GM21529 (cell line): Measurements from ENCODE around the gene NKRF.
"Not testable (repeated sequence)": the region's sequence is repeated elsewhere in the genome, so short reads cannot be mapped to it uniquely, and the experiment has no call there.

Experiments
- ATAC-seq: cut with Tn5 transposase; IDR thresholded peaks from one replicate; pipeline ENCODE4 v1.9.1; 2021; ENCODE audit not compliant: unreplicated experiment

Gene NKRF

DNA sequence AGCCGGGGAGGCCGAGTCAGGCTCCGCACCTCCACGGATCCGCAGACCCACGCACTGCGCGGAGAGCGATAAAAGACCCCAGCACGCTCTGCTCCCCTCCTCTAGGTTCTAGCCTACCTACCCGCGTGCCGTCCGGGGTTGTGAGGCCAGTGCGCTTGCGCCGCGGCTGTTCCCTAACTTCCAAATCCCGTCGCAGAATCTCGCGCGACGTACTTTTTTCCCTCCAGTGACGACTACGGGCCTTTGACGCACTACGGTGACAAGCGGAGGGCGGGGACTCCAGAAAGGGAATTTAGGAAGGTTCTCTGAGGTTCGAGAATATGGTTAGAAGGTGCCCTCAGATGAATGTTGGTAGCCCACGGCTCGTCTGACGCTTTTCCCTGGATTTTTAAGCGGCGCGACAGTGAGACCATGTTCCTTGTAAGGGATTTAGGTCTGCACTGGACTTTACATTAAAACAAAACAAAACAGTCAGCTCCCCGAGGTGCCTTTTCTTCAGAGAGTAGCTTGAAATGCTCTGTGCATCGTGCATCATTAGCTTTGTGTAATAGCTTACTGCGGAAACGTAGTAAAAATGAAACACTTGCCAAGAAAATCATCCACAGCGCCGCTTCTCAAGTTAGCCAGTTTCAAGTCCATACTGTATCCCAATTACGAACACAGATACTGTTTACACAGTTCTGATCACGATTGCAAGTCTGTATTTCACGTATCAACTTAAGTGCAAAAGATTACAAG is at the start of gene NKRF:
Gene NKRF (minus strand): TSS at position 145 of the 738 bp plus-strand sequence.
- peak; percentile 75 for ATAC-seq

- peak; percentile 52 for ATAC-seq
These were observed 48.9 kb upstream of the NKRF start for GRCh38 chrX:119655125-119655524.

GRCh38 chrX:119654112-119654531 is 47.9 kb upstream of the NKRF start:
- ATAC-seq = no peak

GRCh38 chrX:119648421-119648775 is 42.2 kb upstream of the NKRF start:
- peak; percentile 3 for ATAC-seq

- ATAC-seq = peak; percentile 95
These were observed 41.6 kb upstream of the NKRF start for GRCh38 chrX:119647552-119648420.

DNA sequence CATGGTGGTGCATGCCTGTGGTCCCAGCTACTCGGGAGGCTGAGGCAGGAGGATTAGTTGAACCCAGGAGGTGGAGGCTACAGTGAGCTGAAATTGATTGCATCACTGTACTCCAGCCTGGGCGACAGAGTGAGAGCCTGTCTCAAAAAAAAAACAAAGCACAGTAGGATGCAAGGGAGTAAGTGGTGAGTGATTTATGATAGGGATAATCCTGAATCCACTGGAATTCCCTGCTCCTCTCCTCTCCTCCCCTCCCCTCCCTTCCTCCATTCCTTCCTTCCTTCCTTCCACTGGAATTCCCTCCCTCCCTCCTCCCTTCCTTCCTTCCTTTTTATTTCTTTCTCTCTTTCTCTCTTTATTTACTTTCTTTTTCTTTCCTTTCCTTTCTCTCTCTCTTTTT is 40.9 kb upstream of the NKRF start:
- ATAC-seq = no peak

- no peak for ATAC-seq
These were observed 40.3 kb upstream of the NKRF start for GRCh38 chrX:119646515-119646914.

DNA sequence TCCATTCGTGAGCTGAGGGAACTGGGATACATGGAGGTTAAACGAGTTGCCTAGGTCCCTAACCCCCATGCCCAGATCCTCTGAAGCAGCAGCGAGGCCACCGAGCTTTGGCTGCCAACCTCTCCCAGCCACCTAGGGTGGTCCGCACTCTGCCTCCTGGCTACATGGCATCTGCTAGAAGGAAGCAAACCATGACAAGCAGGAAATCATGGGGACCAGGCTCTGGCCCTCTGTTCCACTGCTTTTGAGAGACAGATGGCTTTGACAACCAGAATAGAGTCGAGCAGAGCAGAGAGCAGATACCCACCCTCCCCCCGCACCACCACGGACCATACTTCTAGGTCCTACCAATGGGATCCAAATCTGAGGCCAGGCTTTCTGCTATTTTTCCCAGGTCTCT is 37.5 kb upstream of the NKRF start:
- no peak for ATAC-seq

- no peak for ATAC-seq
These were observed 34.5 kb upstream of the NKRF start for GRCh38 chrX:119640731-119641170.

- peak; percentile 65 for ATAC-seq
These were observed 32.7 kb upstream of the NKRF start for GRCh38 chrX:119638725-119639471.

DNA sequence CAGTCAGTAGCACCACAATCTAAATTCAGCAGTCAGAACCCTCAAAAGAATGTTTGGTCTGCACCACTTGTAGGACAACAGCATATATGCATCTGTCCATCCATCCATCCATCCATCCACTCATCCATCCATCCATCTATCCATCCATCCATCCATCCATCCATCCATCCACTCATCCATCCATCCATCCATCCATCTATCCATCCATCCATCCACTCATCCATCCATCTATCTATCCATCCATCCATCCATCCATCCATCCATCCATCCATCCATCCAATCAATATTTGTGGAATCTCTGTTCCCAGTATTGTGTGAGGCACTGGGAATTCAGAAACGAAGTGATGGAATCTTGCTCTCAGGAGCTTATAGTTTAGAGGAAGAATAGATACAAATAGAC is 31.2 kb upstream of the NKRF start:
- not testable (repeated sequence) for ATAC-seq

- peak; percentile 47 for ATAC-seq
These were observed 30.2 kb upstream of the NKRF start for GRCh38 chrX:119636419-119636818.

DNA sequence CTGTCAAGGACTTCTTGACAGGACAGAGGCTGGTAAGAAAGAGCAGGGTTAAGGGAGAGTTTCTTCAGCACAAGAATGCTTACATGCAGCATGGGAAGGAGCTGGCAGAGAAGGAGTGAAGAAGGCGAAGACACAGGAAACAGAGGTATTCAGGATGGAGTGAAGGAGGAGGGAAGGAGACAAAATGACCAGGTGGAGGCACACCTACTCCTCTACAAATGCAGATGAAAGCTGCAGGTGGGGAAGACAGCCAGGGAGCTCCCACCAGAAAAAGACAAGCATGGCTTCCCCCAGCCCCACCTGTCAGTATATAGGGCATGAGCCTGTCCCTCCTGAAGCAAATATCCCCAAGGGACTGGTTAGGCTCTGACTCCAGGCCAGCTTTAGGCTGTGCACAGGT is 29.6 kb upstream of the NKRF start:
- ATAC-seq = peak; percentile 6

- no peak for ATAC-seq
These were observed 29.0 kb upstream of the NKRF start for GRCh38 chrX:119635179-119635578.

DNA sequence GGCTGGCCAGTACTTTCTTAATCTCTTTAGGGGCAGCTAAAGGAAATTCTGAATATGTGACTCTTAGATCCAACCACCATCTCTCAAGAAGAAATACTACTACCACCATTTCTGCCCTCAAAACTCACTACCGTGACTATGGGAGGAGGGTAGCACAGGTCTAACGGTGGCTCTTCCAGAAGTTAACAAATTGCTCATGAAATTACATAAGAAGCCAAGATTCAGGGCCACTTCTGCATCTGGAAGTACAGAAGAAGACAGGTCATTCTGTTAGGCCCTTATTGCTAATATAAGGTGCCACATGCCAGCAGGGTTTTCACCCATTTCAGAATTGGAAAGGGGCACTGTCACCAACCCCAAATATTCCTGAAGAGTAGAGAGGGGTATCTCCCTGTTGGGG is 19.6 kb upstream of the NKRF start:
- no peak for ATAC-seq

GRCh38 chrX:119624951-119625668 is 18.9 kb upstream of the NKRF start:
- ATAC-seq = no peak

GRCh38 chrX:119624417-119624816 is 18.2 kb upstream of the NKRF start:
- ATAC-seq = no peak

DNA sequence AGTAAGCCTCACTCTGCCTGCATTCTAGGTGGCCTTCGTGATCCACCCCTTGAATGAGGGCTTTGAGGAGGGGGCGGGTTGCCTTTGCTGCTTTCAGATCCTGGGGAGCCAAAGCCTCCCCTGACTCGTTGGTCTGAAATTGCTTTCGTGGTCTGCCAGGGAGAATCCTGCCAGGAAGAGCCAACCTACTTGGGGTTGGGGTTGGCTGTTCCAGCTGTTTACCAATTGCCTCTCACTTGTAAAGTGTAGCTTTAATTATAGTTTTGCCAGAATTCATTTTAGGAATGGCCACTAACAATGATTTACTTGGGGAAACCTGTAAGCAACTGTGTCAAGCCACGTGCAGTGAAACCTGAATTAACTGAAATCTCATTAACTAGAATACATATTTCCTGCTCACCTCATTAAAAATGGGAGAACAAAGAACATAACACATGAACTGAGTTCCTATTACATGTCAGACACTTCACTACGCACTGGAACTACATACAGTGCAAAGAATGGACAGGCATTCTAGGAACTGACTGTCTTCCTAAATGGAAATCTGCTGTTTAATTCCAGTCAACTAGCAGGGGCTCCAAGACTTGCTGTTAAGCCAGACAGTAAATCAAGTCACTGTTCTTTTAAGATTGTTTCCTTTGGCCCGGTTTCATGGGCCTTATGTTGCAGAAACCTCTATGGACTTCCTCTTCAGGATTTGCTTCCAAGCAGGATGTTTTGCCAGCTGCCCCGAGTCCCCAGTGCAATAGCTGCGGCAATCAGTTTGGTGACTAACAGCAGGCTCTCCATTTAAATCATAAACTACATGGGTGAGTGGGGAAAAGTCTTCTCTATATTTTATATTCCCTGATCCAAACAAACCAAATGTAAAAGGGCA is 16.4 kb upstream of the NKRF start:
- no peak for ATAC-seq

DNA sequence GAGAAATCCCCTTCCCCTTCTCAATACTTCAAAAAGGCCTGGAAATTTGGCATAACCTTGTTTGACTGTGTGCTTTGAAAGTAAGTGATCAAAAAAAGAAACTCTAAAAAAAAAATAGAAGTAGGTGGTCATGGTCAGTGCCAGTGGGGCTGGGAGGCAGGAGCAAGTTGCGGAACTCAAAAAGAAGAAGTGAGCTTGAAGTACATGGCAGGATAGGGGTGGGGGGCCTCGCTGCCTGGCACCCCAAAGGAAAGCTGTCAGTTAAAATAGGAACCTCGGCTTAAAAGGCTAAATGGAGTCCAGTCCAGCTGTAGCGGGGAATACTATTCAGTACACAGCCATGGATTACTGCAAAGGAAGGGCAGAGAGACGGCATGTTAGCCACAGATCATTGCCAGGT is 12.2 kb upstream of the NKRF start:
- ATAC-seq = peak; percentile 35
